Gastroesophageal sphincter (tissue), 4 donors: ENCODE data around the gene SNX32. TPM values are rescaled to one million over a fixed set of nuclear protein-coding genes. Genes with fewer than 3 reads are reported as not detected.

Source experiments
- ATAC-seq: fragments of 150-250 bp; one replicate; pipeline ENCODE4 v1.9.1; 2016; ENCODE audit warnings: mild to moderate bottlenecking, moderate library complexity
- H3K27ac ChIP-seq, 4 donors: fragments of 200-600 bp; sonication (generic) in 3 of 4; 1 replicate in 3 of 4; 2 replicates in 1 of 4; pipeline ENCODE4 v1.5.1; 2016 to 2019
- H3K27me3 ChIP-seq: fragments of 200-600 bp; sonication (generic); one replicate; pipeline ENCODE4 v1.5.1; 2019
- H3K36me3 ChIP-seq, 2 donors: fragments of 200-600 bp; sonication (generic); one replicate each; pipeline ENCODE4 v1.5.1; 2019; ENCODE audit warnings: control low read depth in 1 of 2
- H3K4me1 ChIP-seq, 3 donors: fragments of 200-600 bp; sonication (generic); 1 replicate in 2 of 3; 2 replicates in 1 of 3; pipeline ENCODE4 v1.5.1; 2016 to 2019; ENCODE audit warnings: control low read depth in 2 of 3
- H3K4me3 ChIP-seq, 2 donors: fragments of 200-600 bp; sonication (generic); one replicate each; pipeline ENCODE4 v1.5.1; 2019; ENCODE audit warnings: mild to moderate bottlenecking in 1 of 2, moderate library complexity in 1 of 2
- H3K9me3 ChIP-seq, 3 donors: fragments of 200-600 bp; sonication (generic); one replicate each; pipeline ENCODE4 v1.5.1; 2017 to 2019; ENCODE audit warnings: control low read depth in 2 of 3
- CTCF ChIP-seq, 4 experiments: fragments of 200-600 bp in 2 of 4; fragments of 450-650 bp in 2 of 4; sonication (generic) in 1 of 4; IDR thresholded peaks; one replicate each; pipeline ENCODE4 v1.5.1; 2017 to 2019; ENCODE audit warnings: antibody characterized with exemption in 4 of 4, mild to moderate bottlenecking in 2 of 4, moderate library complexity in 2 of 4
- EP300 ChIP-seq: sonication (generic); formaldehyde crosslinking; IDR thresholded peaks from one replicate; pipeline ENCODE4 v1.6.1; 2017; ENCODE audit warnings: antibody characterized with exemption, mild to moderate bottlenecking
- POLR2A ChIP-seq, 2 donors: fragments of 450-650 bp; IDR thresholded peaks; one replicate each; pipeline ENCODE4 v1.6.1; 2017; ENCODE audit warnings: antibody characterized with exemption in 2 of 2, mild to moderate bottlenecking in 2 of 2, moderate library complexity in 1 of 2
- POLR2AphosphoS5 ChIP-seq: sonication (generic); formaldehyde crosslinking; IDR thresholded peaks from one replicate; pipeline ENCODE4 v1.6.1; 2017; ENCODE audit warnings: antibody characterized with exemption
- WGBS, 2 donors: methylation state at CpG; one replicate each; pipeline ENCODE4 v1.1.5; 2018; ENCODE audit warnings: low coverage in 1 of 2; 5-methylcytosine and 5-hydroxymethylcytosine counted together
- total RNA-seq, 4 donors: library from RNA; depleted of rRNA; stranded (reverse); fragments of >200 nt; gene quantifications; one replicate each; pipeline ENCODE4 v1.1.0, GENCODE V29; 2016

The SNX32 gene
- total RNA-seq, 4 donors from 2014 or later, result 0.13 TPM; not detected in 3

GRCh38 chr11:65872586-65873317, 39.0 kb downstream of the SNX32 start, which contains the start of gene EFEMP2:
Gene EFEMP2, minus strand, starts transcription at chr11:65872800. Its CDS starts 446 bp downstream, at chr11:65872354.
- peak within 1 kb of the TSS; percentile 93 to 98 (median 94) for H3K27ac ChIP-seq
- H3K9me3 ChIP-seq, result no peaks in the 10 kb centered on the region
- H3K4me3 ChIP-seq, result peak within 1 kb of the TSS; percentile 69 to 87
- peaks cover 0 to 53% (median 17%) of the 10 kb centered on the region in 3 donors for H3K4me1 ChIP-seq
- TF ChIP-seq POLR2A (IDR thresholded peaks at IDR 0.05) (peak in 1 of 2 donors; percentile 43), POLR2AphosphoS5 (no peak)
- WGBS, 2 donors, result 0 to 4% methylated on average over 5 to 6 of the region's 69 CpGs
- H3K36me3 ChIP-seq, result peaks cover 0 to 31% of the 10 kb centered on the region in 2 donors
- H3K27me3 ChIP-seq, result no peaks in the 10 kb centered on the region
- peak; percentile 35 for ATAC-seq

- H3K27ac ChIP-seq, result peak overlapping the region; percentile 93 to 98 (median 94)
- peak overlapping the region; percentile 69 to 87 for H3K4me3 ChIP-seq
- H3K4me1 ChIP-seq, result peaks cover 0 to 45% (median 17%) of the 10 kb centered on the region in 3 donors
- peak; percentile 91 for ATAC-seq
- WGBS, 2 donors, result 0% methylated on average over 1 to 11 of the region's 54 CpGs
- TF ChIP-seq EP300 (no peak), POLR2AphosphoS5 (peak; percentile 92), POLR2A (IDR thresholded peaks at IDR 0.05) (peak; percentile 62 to 66), CTCF (IDR thresholded peaks at IDR 0.05) (no peak)
- H3K27me3 ChIP-seq, result no peaks in the 10 kb centered on the region
- H3K36me3 ChIP-seq, result peaks cover 0 to 24% of the 10 kb centered on the region in 2 donors
- no peaks in the 10 kb centered on the region for H3K9me3 ChIP-seq
Observed at GRCh38 chr11:65873318-65874156, 39.8 kb downstream of the SNX32 start.

- no peaks in the 10 kb centered on the region for H3K9me3 ChIP-seq
Observed at GRCh38 chr11:65879617-65880016, 45.9 kb downstream of the SNX32 start, which contains the start of gene CTSW. Gene CTSW, plus strand, starts transcription at chr11:65879837. Its CDS starts 18 bp downstream, at chr11:65879855.

GRCh38 chr11:65880027-65880426, 46.3 kb downstream of the SNX32 start:
- Histone ChIP-seq H3K4me1 (peaks cover 0 to 10% (median 7%) of the 10 kb centered on the region in 3 donors), H3K9me3 (no peaks in the 10 kb centered on the region), H3K27ac (no peak overlapping the region), H3K27me3 (no peaks in the 10 kb centered on the region), H3K36me3 (peaks cover 0 to 29% of the 10 kb centered on the region in 2 donors), H3K4me3 (no peak overlapping the region)
- TF ChIP-seq EP300, result no peak
- TF ChIP-seq CTCF (IDR thresholded peaks at IDR 0.05), result no peak
- no peak for TF ChIP-seq POLR2A (IDR thresholded peaks at IDR 0.05)
- no peak for TF ChIP-seq POLR2AphosphoS5
- 74 to 75% methylated on average over 2 to 4 of the region's 7 CpGs for WGBS, 2 donors
- ATAC-seq, result no peak

More at GRCh38 chr11:65879617-65880016, 45.9 kb downstream of the SNX32 start, which contains the start of gene CTSW:
- no peaks in the 10 kb centered on the region for H3K27me3 ChIP-seq
- TF ChIP-seq CTCF (IDR thresholded peaks at IDR 0.05) (no peak), EP300 (no peak), POLR2A (IDR thresholded peaks at IDR 0.05) (no peak), POLR2AphosphoS5 (no peak)
- no peak for ATAC-seq
- no peak within 1 kb of the TSS for H3K27ac ChIP-seq
- peaks cover 0 to 5% (median 4%) of the 10 kb centered on the region in 3 donors for H3K4me1 ChIP-seq
- WGBS, 2 donors, result 37% methylated on average over 3 of the region's 7 CpGs; no CpG with 5 or more reads in 1 of the 2 donors
- peaks cover 0 to 28% of the 10 kb centered on the region in 2 donors for H3K36me3 ChIP-seq
- no peak within 1 kb of the TSS for H3K4me3 ChIP-seq

GRCh38 chr11:65880844-65881421, 47.2 kb downstream of the SNX32 start:
- H3K4me1 ChIP-seq, result peaks cover 0 to 12% (median 7%) of the 10 kb centered on the region in 3 donors
- WGBS, 2 donors, result no CpG with 5 or more reads among the region's 7 CpGs

More at GRCh38 chr11:65880844-65881421, 47.2 kb downstream of the SNX32 start:
- no peak overlapping the region for H3K27ac ChIP-seq
- H3K36me3 ChIP-seq, result peaks cover 0 to 37% of the 10 kb centered on the region in 2 donors
- no peaks in the 10 kb centered on the region for H3K9me3 ChIP-seq
- H3K4me3 ChIP-seq, result no peak overlapping the region
- no peak for ATAC-seq
- TF ChIP-seq POLR2A (IDR thresholded peaks at IDR 0.05), result no peak
- TF ChIP-seq EP300, result no peak
- TF ChIP-seq CTCF (IDR thresholded peaks at IDR 0.05), result no peak
- TF ChIP-seq POLR2AphosphoS5, result no peak
- H3K27me3 ChIP-seq, result no peaks in the 10 kb centered on the region
